H9 (cell line): ENCODE measurements around the gene NAA15. TPM values are rescaled to one million over a fixed set of nuclear protein-coding genes. Genes with fewer than 3 reads are reported as not detected.
"Not testable (repeated sequence)": the region's sequence is repeated elsewhere in the genome, so short reads cannot be mapped to it uniquely, and the experiment has no call there.

Source experiments
- DNase-seq: peaks from one replicate; pipeline ENCODE4 v3.0.0-alpha.2; 2017
- H2AFZ ChIP-seq: one replicate; pipeline ENCODE4 v1.6.1; 2013; ENCODE audit warnings: mild to moderate bottlenecking, low read length, control low read depth, moderate library complexity
- H2AK5ac ChIP-seq: 2 replicates; pipeline ENCODE4 v1.6.1; 2013; ENCODE audit warnings: low read length, control low read depth, mixed read lengths; ENCODE audit not compliant: insufficient read length
- H2BK120ac ChIP-seq: one replicate; pipeline ENCODE4 v1.6.1; 2013; ENCODE audit warnings: low read depth, mild to moderate bottlenecking, low read length, control low read depth, inconsistent platforms; ENCODE audit not compliant: poor library complexity, severe bottlenecking
- H2BK12ac ChIP-seq: 2 replicates; pipeline ENCODE4 v1.6.1; 2013; ENCODE audit warnings: low read length, control low read depth, mixed read lengths, low read depth; ENCODE audit not compliant: insufficient read length
- H2BK15ac ChIP-seq: 2 replicates; pipeline ENCODE4 v1.6.1; 2013; ENCODE audit warnings: low read depth, low read length, control low read depth
- H2BK20ac ChIP-seq: one replicate; pipeline ENCODE4 v1.6.1; 2013; ENCODE audit warnings: low read depth, mild to moderate bottlenecking, low read length, control low read depth, inconsistent platforms; ENCODE audit not compliant: poor library complexity, severe bottlenecking
- H2BK5ac ChIP-seq: 2 replicates; pipeline ENCODE4 v1.6.1; 2013; ENCODE audit warnings: low read length, control low read depth, mixed read lengths; ENCODE audit not compliant: insufficient read length
- H3K14ac ChIP-seq: 2 replicates; pipeline ENCODE4 v1.6.1; 2013; ENCODE audit warnings: low read length, control low read depth; ENCODE audit not compliant: insufficient read depth
- H3K18ac ChIP-seq: 2 replicates; pipeline ENCODE4 v1.6.1; 2013; ENCODE audit warnings: low read depth, mild to moderate bottlenecking, mixed read lengths, low read length, control low read depth; ENCODE audit not compliant: insufficient read length
- H3K23ac ChIP-seq: 2 replicates; pipeline ENCODE4 v1.6.1; 2013; ENCODE audit warnings: low read length, control low read depth, mixed read lengths, low read depth; ENCODE audit not compliant: insufficient read length
- H3K23me2 ChIP-seq: 2 replicates; pipeline ENCODE4 v1.6.1; 2013; ENCODE audit warnings: low read depth, mild to moderate bottlenecking, mixed read lengths, low read length, control low read depth; ENCODE audit not compliant: insufficient read length, poor library complexity, severe bottlenecking
- H3K27ac ChIP-seq: 2 replicates; pipeline ENCODE4 v1.5.1; 2013; ENCODE audit warnings: low read length, control low read depth, mixed read lengths, low read depth; ENCODE audit not compliant: insufficient read length
- H3K27me3 ChIP-seq: 2 replicates; pipeline ENCODE4 v1.6.1; 2013; ENCODE audit warnings: low read length, control low read depth, inconsistent platforms; ENCODE audit not compliant: insufficient read depth
- H3K4ac ChIP-seq: 2 replicates; pipeline ENCODE4 v1.6.1; 2013; ENCODE audit warnings: low read depth, mild to moderate bottlenecking, control low read depth, inconsistent platforms, low read length, moderate library complexity
- H3K4me1 ChIP-seq: 2 replicates; pipeline ENCODE4 v1.6.1; 2013; ENCODE audit warnings: low read length, control low read depth, inconsistent platforms; ENCODE audit not compliant: insufficient read depth
- H3K4me2 ChIP-seq: 2 replicates; pipeline ENCODE4 v1.6.1; 2013; ENCODE audit warnings: low read length, control low read depth, mixed read lengths; ENCODE audit not compliant: insufficient read length, insufficient read depth
- H3K56ac ChIP-seq: 2 replicates; pipeline ENCODE4 v1.6.1; 2013; ENCODE audit warnings: low read depth, mild to moderate bottlenecking, mixed read lengths, low read length, control low read depth; ENCODE audit not compliant: insufficient read length
- H3K79me1 ChIP-seq: 2 replicates; pipeline ENCODE4 v1.6.1; 2013; ENCODE audit warnings: low read depth, mild to moderate bottlenecking, moderate library complexity, low read length, control low read depth, inconsistent platforms; ENCODE audit not compliant: insufficient read depth, poor library complexity, severe bottlenecking
- H3K79me2 ChIP-seq: 2 replicates; pipeline ENCODE4 v1.6.1; 2013; ENCODE audit warnings: low read length, control low read depth, inconsistent platforms; ENCODE audit not compliant: insufficient read depth
- H3K9ac ChIP-seq: 2 replicates; pipeline ENCODE4 v1.6.1; 2013; ENCODE audit warnings: low read length, control low read depth, mixed read lengths; ENCODE audit not compliant: insufficient read length; ENCODE audit errors: extremely low read depth
- H3K9me3 ChIP-seq: one replicate; pipeline ENCODE4 v1.6.1; 2013; ENCODE audit warnings: low read depth, low read length, inconsistent platforms; ENCODE audit not compliant: control insufficient read depth
- H3T11ph ChIP-seq: one replicate; pipeline ENCODE4 v1.6.1; 2013; ENCODE audit warnings: mild to moderate bottlenecking, low read length, control low read depth, inconsistent platforms
- H4K20me1 ChIP-seq: one replicate; pipeline ENCODE4 v1.6.1; 2013; ENCODE audit not compliant: control insufficient read depth, insufficient read length, insufficient read depth
- H4K5ac ChIP-seq: 2 replicates; pipeline ENCODE4 v1.6.1; 2013; ENCODE audit warnings: low read depth, mild to moderate bottlenecking, mixed read lengths, low read length, control low read depth; ENCODE audit not compliant: insufficient read length
- H4K8ac ChIP-seq: replicated peaks from 2 replicates; pipeline ENCODE4 v1.6.1; 2013; ENCODE audit warnings: low read length, control low read depth, mixed read lengths, low read depth; ENCODE audit not compliant: insufficient read length
- H4K91ac ChIP-seq: 2 replicates; pipeline ENCODE4 v1.6.1; 2013; ENCODE audit warnings: low read depth, mild to moderate bottlenecking, moderate library complexity, mixed read lengths, low read length, control low read depth; ENCODE audit not compliant: insufficient read length
- H3K27ac Mint-ChIP-seq, 3 experiments: 2 replicates in 2 of 3; 3 replicates in 1 of 3; pipeline ENCODE4 v1.8.0; 2020 to 2021; ENCODE audit warnings: mixed read lengths in 3 of 3, mild to moderate bottlenecking in 1 of 3, moderate library complexity in 1 of 3
- H3K27me3 Mint-ChIP-seq: 2 replicates; pipeline ENCODE4 v1.8.0; 2021; ENCODE audit warnings: low read depth, mild to moderate bottlenecking, moderate library complexity, mixed read lengths
- H3K36me3 Mint-ChIP-seq, 3 experiments: 2 replicates in 2 of 3; 3 replicates in 1 of 3; pipeline ENCODE4 v1.8.0; 2020 to 2021; ENCODE audit warnings: low read depth in 3 of 3, mixed read lengths in 3 of 3; ENCODE audit not compliant: insufficient read depth in 1 of 3
- H3K4me1 Mint-ChIP-seq, 2 experiments: 2 replicates each; pipeline ENCODE4 v1.8.0; 2020; ENCODE audit warnings: mixed read lengths in 2 of 2
- H3K4me3 Mint-ChIP-seq, 2 experiments: 2 replicates in 1 of 2; 3 replicates in 1 of 2; pipeline ENCODE4 v1.8.0; 2020 to 2021; ENCODE audit warnings: mild to moderate bottlenecking in 2 of 2, mixed read lengths in 2 of 2, moderate library complexity in 1 of 2
- H3K9me3 Mint-ChIP-seq, 2 experiments: 2 replicates in 1 of 2; 3 replicates in 1 of 2; pipeline ENCODE4 v1.8.0; 2020; ENCODE audit warnings: mild to moderate bottlenecking in 2 of 2, mixed read lengths in 2 of 2, moderate library complexity in 1 of 2
- WGBS: extraction: QIAGEN DNeasy Blood & Tissue Kit; methylation state at CpG from one replicate; pipeline ENCODE4 v1.1.7; 2013; ENCODE audit warnings: missing lambda C conversion rate, low lambda C conversion rate, mixed read lengths; ENCODE audit not compliant: insufficient read length; ENCODE audit errors: extremely low coverage; 5-methylcytosine and 5-hydroxymethylcytosine counted together
- total RNA-seq: library from RNA; stranded (reverse); gene quantifications from 2 replicates; pipeline ENCODE4 v1.2.1, GENCODE V29; 2021

Gene NAA15
- total RNA-seq, 1 experiment from 2014 or later: 115 TPM

DNA sequence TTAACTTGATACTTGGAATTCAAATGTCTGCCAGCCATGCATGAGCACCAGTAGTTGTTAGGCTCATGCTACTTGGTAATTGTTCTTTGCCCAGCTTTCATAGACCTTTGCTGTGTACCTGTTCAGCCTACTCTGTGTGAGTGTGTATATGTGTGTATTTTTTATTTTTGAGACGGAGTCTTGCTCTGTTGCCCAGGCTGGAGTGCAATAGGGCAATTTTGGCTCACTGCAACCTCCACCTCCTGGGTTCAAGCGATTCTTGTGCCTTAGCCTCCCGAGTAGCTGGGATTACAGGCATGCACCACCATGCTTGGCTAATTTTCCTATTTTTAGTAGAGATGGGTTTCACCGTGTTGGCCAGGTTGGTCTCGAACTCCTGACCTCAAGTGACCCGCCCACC lies 21.2 kb downstream of the NAA15 start:
- H2AK5ac ChIP-seq, H3K23ac ChIP-seq, H3K9me3 ChIP-seq, H4K5ac ChIP-seq, H3K9ac ChIP-seq, H2BK20ac ChIP-seq, H3K14ac ChIP-seq, H3T11ph ChIP-seq, H3K27me3 Mint-ChIP-seq, H4K8ac ChIP-seq, H4K20me1 ChIP-seq, H2BK12ac ChIP-seq, H3K4ac ChIP-seq, H4K91ac ChIP-seq, H3K56ac ChIP-seq, H2AFZ ChIP-seq, H2BK15ac ChIP-seq, DNase-seq, H3K4me2 ChIP-seq, H3K23me2 ChIP-seq, H3K27ac ChIP-seq, H3K18ac ChIP-seq, H2BK120ac ChIP-seq, H3K79me1 ChIP-seq, H3K4me3 Mint-ChIP-seq, H3K4me1 ChIP-seq, H2BK5ac ChIP-seq, H3K27me3 ChIP-seq: not testable (repeated sequence)
- Mint-ChIP-seq H3K4me1 (peaks cover 38 to 39% of the 10 kb centered on the region in 2 experiments), H3K27ac (peak overlapping the region in 1 of 3 experiments; percentile 73; a peak in 1 of 7 replicates), H3K9me3 (peaks cover 9 to 11% of the 10 kb centered on the region in 2 experiments; a peak in 4 of 5 replicates), H3K36me3 (peaks cover 23 to 37% (median 28%) of the 10 kb centered on the region in 3 experiments)
- no CpG with 5 or more reads among the region's 6 CpGs for WGBS
- peaks cover 56% of the 10 kb centered on the region; the same call in 1 of the 2 replicates for H3K79me2 ChIP-seq
